K562 (cell line): ENCODE measurements around the gene CTCFL. TPM values are rescaled to one million over a fixed set of nuclear protein-coding genes. Genes with fewer than 3 reads are reported as not detected.

Source experiments
- ATAC-seq: fragments of 200-7000 bp; cut with Tn5 transposase; 3 replicates; pipeline ENCODE4 v1.9.1; 2020; ENCODE audit warnings: moderate library complexity
- BruUV-seq: library from RNA; stranded (reverse); fragments of 400-500 nt; replicated peaks from 2 replicates; lab custom pipeline; 2021; lab: Mats Ljungman, UMichigan
- CTCF ChIA-PET: fragments of 300-600 bp; formaldehyde crosslinking; extraction: SDS; loops from one replicate; lab custom pipeline; 2021; ENCODE audit warnings: low intra/inter-chr PET ratio; lab: Yijun Ruan, JAX
- POLR2A ChIA-PET: fragments of 300-600, 350-650 bp; sonication (Branson Sonifier 250); formaldehyde crosslinking; extraction: SDS; loops from one replicate; lab custom pipeline; 2021; ENCODE audit warnings: antibody characterized with exemption, inconsistent platforms; lab: Yijun Ruan, JAX
- DNase-seq, 4 experiments: peaks; one replicate each; pipeline versions ENCODE4 v3.0.0 to v3.0.0-alpha.2; 2011 to 2018; ENCODE audit warnings: low spot score in 3 of 4, mixed read lengths in 3 of 4; ENCODE audit errors: extremely low read depth in 1 of 4
- FAIRE-seq: peaks from 2 replicates; lab custom pipeline; 2011; peaks lifted over from hg19 to GRCh38; lab: Jason Lieb, UNC
- H2AFZ ChIP-seq: 2 replicates; pipeline ENCODE4 v1.6.0; 2011; ENCODE audit warnings: low read depth, low read length, control low read depth, inconsistent platforms
- H3K27ac ChIP-seq: fragments of 200-600 bp; 3 replicates; pipeline ENCODE4 v1.8.0; 2011; ENCODE audit warnings: low read depth, mild to moderate bottlenecking, control low read depth, inconsistent platforms, low read length, moderate library complexity, mixed read lengths; ENCODE audit errors: extremely low read depth
- H3K27me3 ChIP-seq, 2 experiments: fragments of 300-600 bp in 1 of 2; 2 replicates in 1 of 2; 3 replicates in 1 of 2; pipeline versions ENCODE4 v1.6.0 to v1.8.0; 2011; ENCODE audit warnings: inconsistent platforms in 2 of 2, low read length in 2 of 2, mild to moderate bottlenecking in 1 of 2, mixed read lengths in 1 of 2, moderate library complexity in 1 of 2; ENCODE audit not compliant: control insufficient read depth in 2 of 2, insufficient read depth in 2 of 2
- H3K36me3 ChIP-seq: fragments of 300-600 bp; 3 replicates; pipeline ENCODE4 v1.8.0; 2011; ENCODE audit warnings: mild to moderate bottlenecking, low read length, inconsistent platforms; ENCODE audit not compliant: control insufficient read depth, insufficient read depth
- H3K4me1 ChIP-seq, 2 experiments: fragments of 200-600 bp in 1 of 2; replicated peaks in 1 of 2; 2 replicates in 1 of 2; 3 replicates in 1 of 2; pipeline versions ENCODE4 v1.5.1 to v1.8.0; 2011; ENCODE audit warnings: inconsistent platforms in 2 of 2, low read length in 2 of 2, mild to moderate bottlenecking in 1 of 2, mixed read lengths in 1 of 2, moderate library complexity in 1 of 2; ENCODE audit not compliant: control insufficient read depth in 2 of 2, insufficient read depth in 2 of 2
- H3K4me2 ChIP-seq: 2 replicates; pipeline ENCODE4 v1.6.1; 2011; ENCODE audit warnings: low read length, control low read depth, inconsistent platforms, mixed read lengths; ENCODE audit not compliant: insufficient read depth
- H3K4me3 ChIP-seq: fragments of 200-600 bp; sonication (generic), shearing (Covaris generic); 2 replicates; pipeline ENCODE4 v1.5.1; 2016; ENCODE audit warnings: control low read depth, inconsistent platforms
- H3K79me2 ChIP-seq: fragments of 200-600 bp; 3 replicates; pipeline ENCODE4 v1.8.0; 2011; ENCODE audit warnings: low read length, inconsistent platforms; ENCODE audit not compliant: control insufficient read depth, insufficient read depth
- H3K9ac ChIP-seq, 2 experiments: 2 replicates each; pipeline versions ENCODE4 v1.6.0 to v1.6.1; 2011; ENCODE audit warnings: low read depth in 2 of 2, low read length in 2 of 2, control low read depth in 1 of 2, inconsistent platforms in 1 of 2, mild to moderate bottlenecking in 1 of 2, mixed read lengths in 1 of 2; ENCODE audit not compliant: insufficient read depth in 1 of 2
- H3K9me1 ChIP-seq: one replicate; pipeline ENCODE4 v1.6.0; 2011; ENCODE audit warnings: inconsistent platforms, mild to moderate bottlenecking, low read length, moderate library complexity; ENCODE audit not compliant: control insufficient read depth, insufficient read depth
- H3K9me3 ChIP-seq: replicated peaks from 2 replicates; pipeline ENCODE4 v1.5.1; 2011; ENCODE audit warnings: low read depth, low read length, inconsistent platforms; ENCODE audit not compliant: control insufficient read depth, insufficient read depth
- H4K20me1 ChIP-seq: replicated peaks from 2 replicates; pipeline ENCODE4 v1.6.1; 2011; ENCODE audit warnings: low read length, inconsistent platforms, mixed read lengths; ENCODE audit not compliant: control insufficient read depth, insufficient read depth
- GABPB1 ChIP-seq: sonication (generic); formaldehyde crosslinking; IDR thresholded peaks from 2 replicates; pipeline ENCODE4 v1.8.0; 2022; ENCODE audit warnings: mild to moderate bottlenecking, missing genetic modification reagents
- KAT7 ChIP-seq: sonication (generic); formaldehyde crosslinking; IDR thresholded peaks from 2 replicates; pipeline ENCODE4 v1.8.0; 2022; ENCODE audit warnings: missing genetic modification reagents, mild to moderate bottlenecking, borderline replicate concordance
- RREB1 ChIP-seq: fragments of 250-450 bp; sonication (Bioruptor Pico); IDR thresholded peaks from 2 replicates; pipeline ENCODE4 v1.4.0; 2020
- ZBTB9 ChIP-seq: fragments of 450-650 bp; formaldehyde crosslinking; IDR thresholded peaks from 2 replicates; pipeline ENCODE4 v1.4.0; 2020; ENCODE audit warnings: mild to moderate bottlenecking, moderate library complexity
- ZNF584 ChIP-seq: fragments of 200-800 bp; sonication (Bioruptor generic); IDR thresholded peaks from 2 replicates; pipeline ENCODE4 v1.6.1; 2016; ENCODE audit warnings: low read depth, mild to moderate bottlenecking, missing genetic modification characterization, missing compliant biosample characterization
- WGBS: fragments of 100-300 bp; shearing (Covaris generic); methylation state at CpG from one replicate; pipeline ENCODE4 v1.1.6; 2016; ENCODE audit warnings: low coverage, mixed read lengths; ENCODE audit not compliant: insufficient coverage; ENCODE audit errors: missing lambda C conversion rate; 5-methylcytosine and 5-hydroxymethylcytosine counted together
- in situ Hi-C: fragments of 300-500 bp; cut with MboI; formaldehyde crosslinking; loops from 4 replicates; pipeline ENCODE4 v1.15.0; 2018; ENCODE audit warnings: inconsistent platforms, mixed read lengths
- intact Hi-C: fragments of 100-400 bp; cut with micrococcal nuclease; formaldehyde crosslinking; loops from 2 replicates; pipeline ENCODE4 v1.14.2; 2022
- polyA plus RNA-seq, 8 experiments: library from polyadenylated mRNA; depleted of rRNA in 4 of 8; stranded (reverse) in 5 of 8; unstranded in 3 of 8; fragments of >200 nt; fragmentation: Nextera tagmentation in 2 of 8; fragmentation: Illumina TruSeq in 1 of 8; extraction: Ambion mirVana in 2 of 8; extraction: Trizol in 1 of 8; gene quantifications; 2 replicates each; pipeline versions ENCODE4 v1.2.1 to v1.2.3, GENCODE V29; 2011 to 2014; ENCODE audit warnings: inconsistent platforms in 1 of 8, missing spikeins in 1 of 8
- total RNA-seq, 7 experiments: library from RNA; depleted of rRNA in 6 of 7; stranded (reverse); fragments of >200 nt in 6 of 7; fragmentation: Illumina TruSeq in 2 of 7; extraction: Trizol in 2 of 7; gene quantifications; 2 replicates each; pipeline versions ENCODE4 v1.2.1 to v1.2.3, GENCODE V29; 2011 to 2021; ENCODE audit warnings: low replicate concordance in 1 of 7

The CTCFL gene
- total and polyA plus RNA-seq, 9 of the 15 experiments (the other 6 are each of a cell fraction or from before 2014, with no cell fraction given), result 42.4 to 188 (median 111) TPM

GRCh38 chr20:57564951-57565642 is 40.2 kb upstream of the CTCFL start:
- H3K4me1 ChIP-seq, result peaks cover 14 to 24% of the 10 kb centered on the region in 2 experiments
- ChIA-PET POLR2A (interaction anchor here (0.6 to 1.0 kb wide), 3 partner anchors 14 to 404 kb away, joined by 3 to 5 read pairs (median 3); no protein-coding TSS in a partner anchor), CTCF (no interaction called here)
- no peak overlapping the region for H3K9ac ChIP-seq
- no peaks in the 10 kb centered on the region for H3K9me1 ChIP-seq
- intact Hi-C loops, result no loop called here
- no peak overlapping the region for H3K4me3 ChIP-seq
- in situ Hi-C loops, result no loop called here
- no peaks in the 10 kb centered on the region for H3K9me3 ChIP-seq
- 24% methylated on average over 11 of the region's 11 CpGs for WGBS
- H3K27ac ChIP-seq, result no peak overlapping the region
- no peak for FAIRE-seq
- TF ChIP-seq GABPB1 (CRISPR knock-in tag), result no peak
- no peak for TF ChIP-seq KAT7 (CRISPR knock-in tag)
- TF ChIP-seq ZNF584 (CRISPR knock-in tag), result no peak
- TF ChIP-seq ZBTB9, result no peak
- TF ChIP-seq RREB1 (CRISPR knock-in tag), result no peak
- BruUV-seq, result no TSS peak
- no peaks in the 10 kb centered on the region for H3K36me3 ChIP-seq
- no peak overlapping the region for H3K4me2 ChIP-seq
- no peak overlapping the region for H2AFZ ChIP-seq
- DNase-seq, result no peak
- H3K79me2 ChIP-seq, result no peaks in the 10 kb centered on the region
- no peaks in the 10 kb centered on the region for H4K20me1 ChIP-seq
- H3K27me3 ChIP-seq, result 0 out of 5 replicates have a peak, but pooled peaks cover 0 to 12% of the 10 kb centered on the region in 2 experiments
- ATAC-seq, result no peak
